GM12875 (cell line): ENCODE measurements around the gene NFATC1.

ENCODE experiments used
- H3K4me3 ChIP-seq: one replicate; pipeline ENCODE4 v1.5.1; 2011; ENCODE audit warnings: low read depth, low read length, control low read depth
- TF ChIP-seq, protein P1 (sequence below): IDR thresholded peaks from 2 replicates; pipeline ENCODE4 v1.5.1; 2011; ENCODE audit warnings: low read depth, mild to moderate bottlenecking, control low read depth, inconsistent platforms, low read length, moderate library complexity, borderline replicate concordance; ENCODE audit not compliant: insufficient read depth

NFATC1 gene

DNA sequence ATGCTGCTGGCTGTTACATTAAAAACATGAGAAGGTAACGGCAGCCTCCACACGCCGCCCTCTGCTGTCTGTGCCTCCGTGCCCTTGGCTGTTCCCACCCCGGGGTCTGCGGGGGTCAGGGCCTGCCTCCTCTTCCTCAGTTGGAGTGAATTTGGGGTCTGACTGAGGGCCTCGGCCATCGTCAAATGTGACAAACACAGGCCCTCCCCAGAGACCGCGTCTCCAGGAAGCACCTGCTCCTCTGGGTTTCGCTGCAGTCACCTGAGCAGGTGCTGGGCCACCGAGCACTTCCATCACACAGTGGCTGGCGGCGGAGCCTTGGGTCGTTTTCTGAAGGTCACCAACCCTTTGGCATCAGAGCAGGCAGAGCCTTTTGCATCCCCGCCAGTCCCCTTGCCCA is 70.9 kb downstream of the NFATC1 start:
- TF ChIP-seq, protein P1, sequence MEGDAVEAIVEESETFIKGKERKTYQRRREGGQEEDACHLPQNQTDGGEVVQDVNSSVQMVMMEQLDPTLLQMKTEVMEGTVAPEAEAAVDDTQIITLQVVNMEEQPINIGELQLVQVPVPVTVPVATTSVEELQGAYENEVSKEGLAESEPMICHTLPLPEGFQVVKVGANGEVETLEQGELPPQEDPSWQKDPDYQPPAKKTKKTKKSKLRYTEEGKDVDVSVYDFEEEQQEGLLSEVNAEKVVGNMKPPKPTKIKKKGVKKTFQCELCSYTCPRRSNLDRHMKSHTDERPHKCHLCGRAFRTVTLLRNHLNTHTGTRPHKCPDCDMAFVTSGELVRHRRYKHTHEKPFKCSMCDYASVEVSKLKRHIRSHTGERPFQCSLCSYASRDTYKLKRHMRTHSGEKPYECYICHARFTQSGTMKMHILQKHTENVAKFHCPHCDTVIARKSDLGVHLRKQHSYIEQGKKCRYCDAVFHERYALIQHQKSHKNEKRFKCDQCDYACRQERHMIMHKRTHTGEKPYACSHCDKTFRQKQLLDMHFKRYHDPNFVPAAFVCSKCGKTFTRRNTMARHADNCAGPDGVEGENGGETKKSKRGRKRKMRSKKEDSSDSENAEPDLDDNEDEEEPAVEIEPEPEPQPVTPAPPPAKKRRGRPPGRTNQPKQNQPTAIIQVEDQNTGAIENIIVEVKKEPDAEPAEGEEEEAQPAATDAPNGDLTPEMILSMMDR, result no peak
- peak overlapping the region; percentile 19 for H3K4me3 ChIP-seq

DNA sequence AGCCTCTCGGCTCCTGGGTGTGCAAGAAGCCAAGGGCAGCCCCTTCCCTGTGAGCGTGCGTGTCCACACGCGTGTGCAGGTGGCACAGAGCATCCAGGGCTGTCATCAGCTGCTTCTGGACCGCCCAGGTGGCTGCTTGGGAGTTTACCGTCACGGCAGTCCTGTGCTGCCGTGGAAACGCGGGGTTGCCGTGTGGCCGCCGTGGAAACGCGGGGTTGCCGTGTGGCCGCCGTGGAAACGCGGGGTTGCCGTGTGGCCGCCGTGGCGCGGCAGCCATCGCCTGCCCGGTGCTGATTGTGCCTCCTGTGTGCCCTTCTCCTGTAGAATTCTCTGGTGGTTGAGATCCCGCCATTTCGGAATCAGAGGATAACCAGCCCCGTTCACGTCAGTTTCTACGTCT is 71.4 kb downstream of the NFATC1 start:
- TF ChIP-seq, protein P1, result no peak
- no peak overlapping the region for H3K4me3 ChIP-seq

DNA sequence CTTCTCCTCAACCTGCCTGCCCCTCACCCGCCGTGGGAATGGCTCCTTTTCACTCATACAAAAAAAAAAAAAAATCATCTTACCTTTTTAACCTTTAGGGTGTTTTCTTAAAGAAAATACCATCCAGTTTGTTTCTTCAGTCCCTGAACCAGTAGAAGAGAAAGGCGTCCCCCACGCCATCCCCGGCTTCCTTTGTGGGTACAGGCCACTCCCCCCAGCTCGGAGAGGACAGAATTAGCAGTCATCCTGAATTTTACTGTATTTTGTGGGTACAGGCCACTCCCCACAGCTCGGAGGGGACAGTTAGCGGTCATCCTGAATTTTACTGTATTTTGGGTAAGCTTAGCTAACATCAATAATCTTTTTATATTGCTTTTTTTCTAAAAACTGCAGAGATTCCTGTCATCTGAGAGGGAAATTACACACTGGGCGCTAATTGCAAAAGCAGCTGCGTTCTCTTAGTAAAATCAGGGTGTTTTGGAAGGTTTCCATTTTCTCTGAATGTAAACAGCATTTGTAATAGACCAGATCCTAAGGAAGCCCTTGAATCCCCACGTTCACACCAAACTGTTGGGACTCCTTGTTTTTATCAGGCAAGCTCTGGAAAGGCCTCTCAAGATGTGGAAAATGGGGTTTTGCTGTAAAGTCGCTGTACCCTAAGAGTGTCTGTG is 72.5 kb downstream of the NFATC1 start:
- no peak overlapping the region for H3K4me3 ChIP-seq
- TF ChIP-seq, protein P1, result no peak

DNA sequence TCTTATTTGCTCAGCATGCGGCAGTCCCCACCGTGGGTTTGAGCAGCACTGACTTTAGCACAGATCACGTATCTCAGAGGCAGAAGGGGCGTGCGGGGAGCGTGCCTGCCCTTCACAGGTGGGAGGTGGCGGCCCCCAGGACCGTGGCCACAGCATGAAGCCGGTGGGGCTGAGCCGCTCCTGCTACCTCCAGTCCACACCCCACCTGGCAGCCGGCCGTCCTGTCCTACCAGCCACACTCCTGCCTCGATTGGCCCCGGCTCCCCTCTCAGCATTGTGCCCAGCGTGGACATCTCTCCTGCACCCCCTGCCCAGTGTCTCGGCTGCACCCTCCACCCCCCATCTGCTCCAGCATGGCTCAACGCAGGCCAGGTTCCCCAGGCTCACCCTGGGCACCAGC is 73.6 kb downstream of the NFATC1 start:
- TF ChIP-seq, protein P1, result no peak
- no peak overlapping the region for H3K4me3 ChIP-seq

DNA sequence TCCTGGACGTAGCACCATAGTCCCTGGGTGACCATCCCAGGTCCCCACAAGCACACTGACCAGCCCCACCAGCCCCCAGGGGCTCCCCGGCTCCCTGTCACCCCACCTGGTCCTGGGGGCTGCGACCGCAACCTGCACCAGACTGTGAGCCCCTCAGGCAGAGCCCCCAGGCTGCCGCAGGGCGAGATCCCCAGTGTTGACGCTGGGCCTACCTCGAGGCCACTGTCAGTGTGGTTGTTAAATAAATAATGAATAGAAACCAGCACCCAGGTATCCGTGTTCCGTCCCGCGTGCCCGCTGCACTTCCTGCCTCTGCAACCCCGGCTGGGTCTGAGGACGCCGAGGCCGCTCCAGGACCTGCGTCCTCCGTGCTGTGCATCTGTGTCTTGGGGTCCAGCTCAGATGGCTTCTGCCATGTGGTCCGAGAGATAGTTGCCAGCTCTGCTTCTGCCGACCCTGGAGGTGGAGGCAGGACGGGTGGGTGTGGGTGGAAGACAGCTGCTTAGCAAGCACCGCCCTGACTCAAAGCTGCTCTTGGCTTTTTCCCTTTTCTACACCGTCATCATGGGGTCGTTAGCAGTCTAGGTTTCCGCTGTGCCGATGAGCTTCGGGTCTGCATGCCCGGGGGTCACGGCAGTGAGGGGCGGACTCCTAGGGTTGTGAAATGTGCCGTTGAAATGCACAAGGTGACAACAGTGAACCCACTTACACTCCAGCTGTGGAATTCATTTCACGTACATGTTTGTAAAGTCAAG is 74.2 kb downstream of the NFATC1 start:
- TF ChIP-seq, protein P1, result no peak

DNA sequence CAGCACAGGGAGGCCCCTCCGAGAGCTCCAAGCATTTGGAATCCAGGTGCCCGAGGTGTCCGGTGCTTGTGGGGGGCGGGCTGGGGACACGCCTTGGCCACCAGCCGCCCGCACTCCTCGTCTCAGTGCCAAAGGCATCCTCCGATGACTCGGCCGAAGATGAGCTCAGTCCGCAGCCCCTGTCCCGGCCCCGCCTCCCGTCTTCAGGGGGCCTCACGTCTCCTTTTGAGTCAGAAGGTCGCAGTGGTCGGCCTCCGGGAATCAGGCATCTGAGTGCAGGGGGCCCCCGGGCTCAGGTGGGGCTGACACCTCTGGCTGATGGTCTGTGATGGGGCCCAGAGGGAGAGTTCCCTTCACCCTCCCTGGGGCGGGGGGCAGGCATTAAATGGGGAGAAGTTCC is 74.8 kb downstream of the NFATC1 start:
- H3K4me3 ChIP-seq, result no peak overlapping the region
- TF ChIP-seq, protein P1, result no peak

More for the DNA sequence above, 74.2 kb downstream of the NFATC1 start:
- no peak overlapping the region for H3K4me3 ChIP-seq

DNA sequence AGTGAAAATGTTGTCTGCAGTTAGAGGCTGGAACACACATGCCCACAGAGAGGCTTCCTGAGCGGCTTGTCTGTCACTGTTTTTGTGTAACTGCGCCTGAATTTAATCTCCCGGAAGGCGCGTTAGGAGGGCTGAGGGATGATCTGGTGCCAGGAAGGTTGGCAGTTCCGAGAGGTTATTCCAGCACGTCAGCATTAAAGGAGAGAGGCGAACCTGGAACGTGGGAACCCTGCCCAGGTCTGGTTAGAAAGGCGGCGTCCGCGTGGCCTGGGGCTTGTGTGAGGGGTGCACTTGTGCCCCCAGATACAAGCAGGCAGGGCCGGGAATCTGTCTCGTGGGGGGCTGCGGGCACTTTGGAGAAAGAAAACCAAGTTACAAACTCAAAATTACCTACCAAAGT is 75.3 kb downstream of the NFATC1 start:
- H3K4me3 ChIP-seq, result no peak overlapping the region
- TF ChIP-seq, protein P1, result no peak
